NCI-H460 (cell line): ENCODE measurements around the gene ENO1. TPM values are rescaled to one million over a fixed set of nuclear protein-coding genes. Genes with fewer than 3 reads are reported as not detected.
"Not testable (repeated sequence)": the region's sequence is repeated elsewhere in the genome, so short reads cannot be mapped to it uniquely, and the experiment has no call there.

Experiments used
- DNase-seq: peaks from one replicate; pipeline ENCODE4 v3.0.0-alpha.2; 2016; ENCODE audit warnings: low read depth; ENCODE audit errors: extremely low read depth
- total RNA-seq: library from RNA; depleted of rRNA; stranded (reverse); fragments of >200 nt; shearing (Covaris generic); gene quantifications from 2 replicates; pipeline ENCODE4 v1.2.3, GENCODE V29; 2014

Gene ENO1
- total RNA-seq, 1 experiment from 2014 or later = 3,383 TPM

DNA sequence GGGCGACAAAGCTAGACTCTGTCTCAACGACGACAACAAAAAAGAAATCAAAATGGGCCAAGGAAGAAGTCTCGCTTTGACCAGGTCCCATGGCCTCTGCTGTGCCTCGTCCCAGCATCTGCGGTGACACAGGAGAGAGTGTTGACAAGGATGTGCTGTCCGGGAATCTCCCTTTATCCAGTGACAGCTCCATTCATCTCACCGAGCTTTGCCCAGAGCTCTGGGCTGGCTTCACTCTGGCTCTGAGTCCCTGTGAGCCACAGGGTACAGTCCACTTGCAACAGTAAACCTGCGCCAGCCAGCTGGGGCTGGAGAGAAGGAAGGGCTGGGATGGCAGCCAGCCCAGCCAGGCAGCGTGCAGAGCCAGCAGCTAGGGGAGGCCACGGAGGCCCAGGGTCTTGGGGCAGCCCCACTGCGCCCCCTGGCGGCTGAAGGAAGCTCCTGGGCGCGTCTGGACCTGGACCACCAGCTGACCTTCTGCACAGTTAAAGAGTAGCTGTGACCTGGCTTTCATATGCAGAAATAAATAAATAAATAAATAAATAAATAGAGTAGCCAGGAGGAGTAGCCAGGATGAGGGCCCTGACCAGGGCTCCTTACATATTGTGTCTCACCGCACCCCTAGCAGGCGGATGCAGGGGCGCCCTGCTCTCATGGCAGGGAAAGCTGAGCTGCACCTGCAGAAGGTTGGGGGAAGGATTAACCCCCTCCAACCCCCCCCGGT is 29.7 kb downstream of the ENO1 start:
- peak; percentile 67 for DNase-seq

DNA sequence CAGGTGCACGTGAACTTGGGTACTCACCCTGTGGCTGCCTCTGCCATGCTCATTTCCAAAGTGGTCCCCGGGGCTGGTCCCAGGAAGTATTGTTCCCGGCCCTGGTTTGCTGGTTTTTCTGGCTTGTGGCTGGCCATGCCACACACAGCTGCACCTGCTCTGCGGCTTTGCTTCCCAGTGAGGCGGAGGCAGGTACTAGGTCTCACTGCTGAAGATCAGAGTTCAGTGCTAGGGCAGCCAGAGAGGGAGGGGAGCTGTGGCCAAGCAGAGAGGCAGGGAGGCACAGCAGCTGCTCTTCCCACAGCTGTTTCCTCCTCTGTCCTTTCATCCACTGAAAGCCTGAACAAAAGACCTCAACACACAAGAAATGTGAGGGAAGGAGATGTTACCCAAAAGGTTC is 30.5 kb downstream of the ENO1 start:
- no peak for DNase-seq

DNA sequence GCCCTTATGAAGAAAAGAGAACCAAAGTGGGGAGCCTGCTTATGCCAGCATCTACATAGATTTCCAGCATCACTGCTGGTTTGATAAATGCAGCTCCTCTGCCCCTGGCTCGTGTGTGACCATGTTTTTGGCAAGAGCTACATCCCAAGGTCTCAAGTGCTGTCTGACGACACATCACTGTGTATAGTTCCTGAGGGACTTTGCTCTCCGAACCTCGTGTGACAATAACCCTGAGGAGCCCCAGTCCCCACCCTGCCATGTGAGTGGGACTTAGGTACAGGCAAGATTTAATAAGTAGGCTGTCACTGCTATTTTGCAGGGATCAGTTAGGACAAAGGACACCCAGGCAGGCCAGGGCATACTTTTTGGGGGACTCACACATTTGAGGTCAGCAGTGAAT is 32.2 kb downstream of the ENO1 start:
- DNase-seq = no peak

DNA sequence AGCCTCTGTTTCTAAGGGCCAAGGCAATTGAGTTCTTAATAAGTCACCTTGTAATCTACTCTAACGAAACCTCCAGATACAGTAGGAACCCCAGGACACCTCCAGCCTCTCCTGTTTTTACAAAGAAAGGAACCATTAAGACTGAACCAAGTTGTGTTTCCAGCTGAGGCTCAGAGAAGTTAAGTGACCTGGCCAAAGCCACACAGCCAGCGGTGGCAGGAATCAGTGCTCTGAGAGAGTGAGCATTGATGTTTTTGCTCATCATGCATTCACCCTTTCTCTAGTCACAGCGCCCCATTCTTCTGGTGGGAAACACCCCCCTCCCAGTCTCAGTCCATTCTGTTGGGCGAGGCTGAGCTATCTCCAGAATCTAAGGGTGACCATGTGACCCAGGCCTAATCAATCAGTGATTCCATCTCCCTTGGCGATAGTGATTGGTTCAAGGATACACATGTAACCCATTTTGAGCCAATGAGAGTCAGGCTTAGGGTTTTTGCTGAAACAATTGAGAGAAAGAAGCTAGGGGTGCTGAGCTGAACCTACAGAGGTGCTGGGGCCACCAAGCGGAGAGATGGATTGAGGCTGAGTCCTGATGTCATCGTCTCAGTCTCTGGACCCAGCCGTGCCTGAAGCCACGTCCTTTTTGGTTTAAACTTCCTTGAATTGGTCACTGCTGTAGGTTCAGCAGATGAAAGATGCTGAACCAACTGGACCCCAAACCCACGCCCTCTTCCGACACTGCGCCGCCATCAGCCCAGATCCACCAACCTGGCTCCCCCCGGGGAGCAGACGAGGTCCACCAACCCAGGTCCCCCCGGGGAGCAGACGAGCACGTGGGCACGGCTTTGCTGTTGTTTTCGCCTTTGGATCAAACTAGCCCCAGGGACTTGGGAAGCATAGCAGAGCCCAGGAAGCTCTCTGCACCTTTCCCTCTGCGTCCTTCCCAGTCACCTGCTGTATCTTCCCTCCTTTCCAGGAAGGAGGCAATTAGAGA is 33.1 kb downstream of the ENO1 start:
- no peak for DNase-seq

DNA sequence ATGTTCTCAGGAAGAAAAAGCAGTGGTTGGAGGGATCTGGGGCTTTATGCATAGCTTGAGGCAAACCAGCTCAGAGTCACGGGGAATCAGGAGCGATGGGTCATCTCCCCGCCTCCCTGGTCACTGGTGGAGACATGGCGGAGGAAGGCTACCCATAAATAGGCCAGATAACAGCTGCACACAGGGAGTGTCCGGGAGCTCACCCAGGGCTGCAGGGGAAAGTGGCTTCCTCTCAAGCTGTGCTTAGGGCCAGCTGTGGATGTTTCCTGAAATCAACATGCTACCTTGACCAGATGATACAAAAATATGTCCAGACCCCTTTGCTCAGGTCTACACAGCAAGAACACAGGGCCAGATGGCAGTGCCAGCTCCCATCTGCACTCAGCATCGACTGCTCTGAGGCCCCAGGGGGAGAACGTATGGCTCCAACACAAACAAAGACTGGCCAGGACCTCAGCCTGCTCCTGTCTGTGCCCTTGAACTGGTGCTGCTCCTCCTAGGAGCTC is 33.9 kb downstream of the ENO1 start:
- no peak for DNase-seq

DNA sequence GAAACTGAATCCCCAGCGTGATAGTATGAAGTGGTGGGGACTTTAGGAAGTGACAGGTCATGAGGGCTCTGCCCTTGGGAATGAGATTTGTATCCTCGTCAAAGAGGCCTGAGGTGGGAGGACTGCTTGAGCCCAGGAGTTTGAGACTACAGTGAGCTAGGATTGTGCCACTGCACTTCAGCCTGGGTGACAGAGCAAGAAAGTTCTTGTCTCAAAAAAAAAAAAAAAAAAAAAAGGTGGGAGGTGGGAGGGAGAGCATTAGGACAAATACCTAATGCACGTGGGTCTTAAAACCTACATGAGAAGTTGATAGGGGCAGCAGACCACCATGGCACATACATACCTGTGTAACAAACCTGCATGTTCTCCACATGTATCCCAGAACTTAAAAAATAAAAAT is 37.1 kb downstream of the ENO1 start:
- DNase-seq = no peak

DNA sequence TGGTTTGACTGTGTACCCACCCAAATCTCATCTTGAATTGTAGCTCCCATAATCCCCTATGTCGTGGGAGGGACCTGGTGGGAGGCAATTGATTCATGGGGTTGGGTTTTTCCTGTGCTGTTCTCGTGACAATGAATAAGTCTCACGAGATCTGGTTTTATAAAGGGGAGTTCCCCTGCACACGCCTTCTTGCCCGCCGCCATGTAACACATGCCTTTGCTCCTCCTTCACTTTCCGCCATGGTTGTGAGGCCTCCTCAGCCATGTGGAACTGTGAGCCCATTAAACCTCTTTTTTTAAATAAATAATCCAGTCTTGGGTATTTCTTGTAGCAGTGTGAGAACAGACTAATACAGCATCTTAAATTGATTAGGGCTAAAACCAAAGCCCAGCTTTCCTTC is 38.5 kb downstream of the ENO1 start:
- no peak for DNase-seq

DNA sequence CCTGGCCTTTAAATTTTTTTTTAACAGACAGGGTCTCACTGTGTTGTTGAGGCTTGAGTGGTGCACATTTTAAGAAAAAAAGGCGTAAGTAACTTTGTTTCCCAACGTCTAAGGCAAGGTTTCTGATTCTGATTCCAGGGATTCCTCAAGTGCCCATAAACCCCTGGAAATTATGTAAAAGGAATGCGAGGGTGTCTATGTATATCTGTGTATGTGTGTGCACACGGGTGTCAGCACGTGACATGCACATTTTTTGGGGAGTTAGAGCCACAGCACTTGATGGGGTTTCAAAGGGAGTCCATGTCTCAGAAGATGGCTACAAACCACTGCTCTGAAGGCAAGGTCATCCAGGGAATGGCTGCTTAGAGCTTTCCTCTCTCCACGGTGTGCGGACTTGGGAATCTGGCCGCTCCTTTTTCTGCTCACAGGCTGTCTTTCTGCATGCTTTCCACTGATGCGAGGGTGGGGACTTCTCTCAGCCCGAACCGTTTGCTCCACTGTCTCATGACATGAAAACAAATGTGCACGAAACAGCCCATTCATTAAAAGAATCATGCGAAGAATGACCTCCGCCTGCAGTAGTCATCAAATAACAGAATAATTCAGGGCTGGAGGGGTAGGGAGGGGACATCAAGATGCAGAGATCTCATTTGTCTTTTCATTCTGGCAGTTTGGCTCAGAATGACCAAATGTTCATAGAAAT is 42.4 kb downstream of the ENO1 start:
- DNase-seq = no peak

DNA sequence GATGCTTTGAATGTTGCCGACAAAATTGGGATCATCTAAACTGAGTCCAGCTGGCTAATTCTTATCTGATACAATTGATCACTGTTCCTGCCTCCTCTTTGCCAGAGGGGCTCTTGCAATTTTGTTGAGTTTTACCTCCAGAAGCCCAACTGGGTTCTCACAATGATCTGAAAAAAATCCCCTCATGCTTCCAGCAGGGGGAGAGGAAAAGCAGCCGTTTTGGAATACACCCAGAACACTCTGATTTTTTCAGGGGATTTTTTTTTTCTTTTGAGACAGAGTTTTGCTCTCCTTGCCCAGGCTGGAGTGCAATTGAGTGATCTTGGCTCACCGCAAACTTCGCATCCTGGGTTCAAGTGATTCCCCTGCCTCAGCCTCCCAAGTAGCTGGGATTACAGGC is 47.1 kb downstream of the ENO1 start:
- no peak for DNase-seq

DNA sequence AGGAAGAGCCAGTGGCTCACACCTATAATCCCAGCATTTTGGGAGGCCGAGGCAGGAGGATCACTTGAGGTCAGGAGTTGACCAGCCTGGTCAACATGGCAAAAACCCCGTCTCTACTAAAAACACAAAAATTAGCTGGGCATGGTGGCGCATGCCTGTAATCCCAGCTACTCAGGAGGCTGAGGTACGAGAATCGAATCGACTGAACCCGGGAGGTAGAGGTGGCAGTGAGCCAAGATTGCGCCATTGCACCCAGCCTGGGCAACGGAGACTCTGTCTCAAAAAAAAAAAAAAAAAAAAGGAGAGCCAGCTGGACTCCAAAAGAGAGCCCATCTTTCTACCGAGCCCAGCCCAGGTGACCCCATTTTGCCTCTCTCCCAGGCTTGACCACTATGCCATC is 47.8 kb downstream of the ENO1 start:
- DNase-seq = not testable (repeated sequence)

DNA sequence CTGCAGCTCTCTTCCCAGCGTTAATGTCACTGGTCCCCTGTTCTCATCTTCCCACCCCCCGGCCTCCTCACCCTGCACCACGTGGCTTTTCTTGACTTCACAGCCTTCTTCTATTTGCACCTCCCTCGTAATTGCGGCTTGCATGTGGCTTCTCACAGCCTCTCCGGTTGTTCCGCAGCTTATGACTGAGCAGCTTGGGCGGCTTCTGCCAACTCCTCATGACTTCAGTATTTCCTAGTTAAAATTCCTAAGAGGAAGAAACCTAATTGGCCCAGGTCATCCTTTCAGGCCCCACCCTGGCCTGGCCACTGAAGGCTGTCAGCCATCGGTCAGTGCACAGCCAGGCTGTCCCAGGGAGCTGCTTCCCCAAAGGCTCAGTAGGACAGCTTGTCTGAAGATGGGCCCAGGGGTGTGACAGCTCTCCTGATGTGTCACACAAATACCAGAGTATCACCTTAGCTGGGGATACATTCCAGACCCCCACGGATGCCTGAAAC is 52.5 kb downstream of the ENO1 start:
- no peak for DNase-seq

DNA sequence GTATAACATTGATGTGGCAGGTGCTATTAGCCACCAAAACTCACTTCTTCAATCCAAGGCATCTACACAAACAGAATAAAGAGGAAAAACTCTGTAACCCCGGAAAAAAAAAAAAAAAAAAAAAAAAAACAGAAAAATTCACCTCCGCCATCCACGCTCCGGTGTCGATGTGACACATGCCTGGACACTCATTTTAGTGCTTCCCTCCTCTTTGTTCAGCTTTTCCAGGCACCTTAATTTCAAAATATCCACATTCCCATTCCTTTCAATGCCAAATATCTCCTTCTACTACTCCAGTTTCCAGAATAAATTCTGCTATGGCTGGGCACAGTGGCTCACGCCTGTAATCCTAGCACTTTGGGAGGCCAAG is 55.2 kb downstream of the ENO1 start:
- no peak for DNase-seq

DNA sequence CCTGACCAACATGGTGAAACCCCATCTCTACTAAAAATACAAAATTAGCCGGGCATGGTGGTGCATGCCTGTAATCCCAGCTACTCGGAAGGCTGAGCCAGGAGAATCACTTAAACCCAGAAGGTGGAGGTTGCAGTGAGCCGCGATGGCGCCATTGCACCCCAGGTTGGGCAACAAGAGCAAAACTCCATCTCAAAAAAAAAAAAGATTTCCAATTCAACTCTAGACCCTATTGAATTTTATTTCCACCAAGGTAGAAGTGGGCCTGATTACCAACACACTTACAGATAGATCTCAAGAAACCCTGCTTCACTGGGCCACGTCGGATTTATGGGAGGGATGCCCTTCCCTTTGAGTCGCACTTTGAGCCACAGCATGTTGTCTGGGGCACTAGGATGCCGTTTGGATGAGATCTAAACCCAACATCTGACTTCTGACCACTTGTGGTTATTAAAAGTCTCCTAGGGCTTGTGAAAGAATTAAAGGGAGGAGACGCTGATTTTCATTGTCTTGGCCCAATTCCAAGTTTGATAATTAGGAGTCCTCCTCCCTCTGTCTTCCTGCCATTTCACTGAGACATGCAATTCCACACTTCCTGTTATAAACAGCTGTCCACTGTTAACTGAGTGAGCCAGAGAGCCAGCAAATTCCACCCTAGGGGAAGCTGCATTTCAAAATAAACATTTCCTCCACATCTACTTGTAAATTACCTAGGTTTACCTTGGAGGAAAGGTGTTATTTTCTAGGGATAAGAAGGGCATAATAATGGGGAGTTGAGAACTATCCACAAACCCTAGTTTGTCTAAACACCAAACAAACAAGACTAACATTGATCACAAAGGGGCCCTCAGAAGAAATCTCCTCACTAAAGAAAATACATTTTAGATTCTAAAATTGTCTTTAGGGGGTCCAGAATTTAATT is 55.9 kb downstream of the ENO1 start:
- DNase-seq = peak; percentile 75

DNA sequence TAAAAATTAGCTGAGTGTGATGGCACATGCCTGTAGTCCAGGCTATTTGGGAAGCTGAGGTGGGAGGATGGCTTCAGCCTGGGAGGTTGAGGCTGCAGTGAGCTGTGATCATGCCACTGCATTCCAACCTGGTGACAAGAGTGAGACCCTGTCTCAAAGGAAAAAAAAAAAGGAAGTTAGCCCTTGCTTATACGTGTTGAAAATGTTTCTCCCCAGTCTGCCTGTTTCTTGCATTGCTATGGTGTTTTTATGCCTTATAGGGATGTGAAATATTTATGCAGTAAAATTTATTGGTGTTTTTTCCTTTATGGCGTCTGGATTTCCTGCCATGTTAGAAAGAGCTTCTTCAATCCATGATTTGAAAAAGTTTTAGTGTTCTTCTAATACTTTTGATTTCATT is 57.4 kb downstream of the ENO1 start:
- no peak for DNase-seq

DNA sequence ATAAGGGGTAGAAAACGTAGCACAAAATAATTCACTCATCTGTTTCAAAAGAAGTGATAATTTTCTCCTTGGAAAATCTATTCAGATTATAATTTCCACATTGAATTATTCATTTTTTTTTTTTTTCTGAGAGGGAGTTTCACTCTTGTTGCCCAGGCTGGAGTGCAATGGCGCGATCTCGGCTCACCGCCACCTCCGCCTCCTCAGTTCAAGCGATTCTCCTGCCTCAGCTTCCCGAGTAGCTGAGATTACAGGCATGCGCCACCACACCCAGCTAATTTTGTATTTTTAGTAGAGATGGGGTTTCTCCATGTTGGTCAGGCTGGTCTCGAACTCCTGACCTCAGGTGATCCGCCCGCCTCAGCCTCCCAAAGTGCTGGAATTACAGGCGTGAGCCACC is 59.7 kb downstream of the ENO1 start:
- not testable (repeated sequence) for DNase-seq

DNA sequence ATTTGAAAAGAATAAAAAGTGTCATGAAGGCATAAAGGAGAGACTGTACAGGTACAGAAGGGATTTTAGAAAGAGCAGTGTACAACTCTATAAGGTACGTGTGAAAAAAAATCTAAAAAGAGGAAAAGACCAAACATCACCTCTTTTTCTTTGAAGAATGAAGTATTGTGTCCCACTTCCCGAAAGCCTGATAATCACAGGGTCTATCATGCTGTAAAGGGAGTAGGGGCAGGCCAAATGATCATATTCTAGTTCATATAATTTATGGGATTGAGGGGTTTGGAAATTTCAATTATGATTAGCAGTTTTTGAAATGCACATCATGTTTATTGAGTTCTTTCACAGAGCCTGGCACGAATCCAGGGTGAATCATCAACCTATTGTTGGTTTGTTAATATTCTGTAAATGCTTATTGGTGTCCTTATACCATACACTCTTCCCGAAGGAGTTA is 60.1 kb downstream of the ENO1 start:
- DNase-seq = peak; percentile 33

DNA sequence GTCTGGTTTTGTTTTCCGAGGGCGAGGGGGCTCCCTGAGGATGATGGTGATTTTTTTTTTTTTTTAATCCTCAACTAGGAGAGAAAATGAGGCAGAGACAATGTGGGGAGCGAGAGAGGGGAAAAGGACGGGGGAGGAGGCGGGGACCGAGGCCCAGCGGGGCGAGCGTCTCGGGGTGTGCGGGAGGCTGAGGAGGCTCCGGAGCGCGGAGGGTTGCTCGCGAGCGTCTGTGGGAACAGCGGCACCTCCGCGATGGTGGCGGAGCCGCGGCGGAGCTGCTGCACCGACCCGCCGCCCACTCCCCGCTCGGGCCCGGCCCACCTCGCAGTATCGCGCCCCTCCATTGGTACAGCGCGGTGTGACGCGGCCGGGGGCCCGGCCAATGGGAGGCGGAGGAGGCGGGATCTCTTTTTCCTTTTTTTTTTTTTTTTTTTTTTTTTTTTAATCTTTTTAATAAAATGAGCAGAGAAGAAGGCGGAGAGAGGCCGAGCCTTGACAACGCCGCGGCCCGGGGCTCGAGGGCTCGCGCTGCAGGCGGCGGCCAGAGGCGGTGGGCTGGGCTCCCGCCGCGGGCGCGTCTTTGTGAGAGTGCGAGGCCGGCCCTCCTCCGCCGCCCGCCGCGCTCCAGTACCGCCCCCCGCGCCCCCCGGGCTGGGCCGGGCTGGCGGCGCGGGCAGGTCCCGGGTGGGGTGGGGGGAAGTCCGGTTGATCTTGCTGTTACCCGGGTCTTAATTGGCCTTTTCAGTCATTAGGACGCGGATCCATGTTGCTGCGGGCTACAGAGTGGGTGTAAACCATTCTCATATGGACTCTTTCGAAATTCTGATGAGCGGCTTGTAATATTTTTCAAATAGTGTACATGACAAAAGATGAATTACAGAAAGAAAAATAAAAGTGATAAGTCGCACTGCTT is 60.8 kb downstream of the ENO1 start, which contains the start of gene RERE:
TSS of gene RERE (minus strand) at position 229 of the 913 bp plus-strand sequence.
- DNase-seq = peak; percentile 77

DNA sequence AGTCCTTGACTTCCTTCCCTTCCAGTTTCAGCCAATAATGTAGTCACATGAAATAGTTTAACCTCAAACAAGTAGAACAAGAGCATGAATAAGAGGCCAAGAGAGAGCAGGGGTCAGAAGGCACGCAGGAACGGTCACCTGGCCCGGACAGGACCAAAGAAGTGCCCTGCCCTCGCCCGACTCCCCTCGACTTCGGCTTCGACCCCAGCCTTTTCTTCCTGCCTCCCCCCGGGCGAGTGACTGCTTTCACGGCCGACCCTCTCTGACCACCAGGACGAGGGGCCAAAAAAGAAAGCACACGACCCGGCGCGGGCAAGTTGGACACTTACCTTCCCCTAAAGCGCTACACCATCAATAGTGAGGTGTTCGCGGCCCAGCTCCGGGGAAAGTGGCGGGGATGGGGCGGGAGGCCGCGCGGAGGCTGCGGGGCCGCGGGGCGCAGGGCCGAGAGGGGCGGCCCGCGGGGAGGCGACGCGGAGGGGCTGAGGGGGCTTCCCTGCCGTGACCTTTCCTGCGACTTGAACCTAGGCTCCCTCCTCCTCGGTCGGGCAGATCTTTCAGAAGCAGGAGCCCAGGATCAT is 61.6 kb downstream of the ENO1 start:
- DNase-seq = no peak
